Measurements from ENCODE around the gene SLC6A6.

GRCh38 chr3:14524311-14524711 is 121.9 kb downstream of the SLC6A6 start:
- TF ChIP-seq CTCF (IDR thresholded peaks at IDR 0.05) (no peak), EP300 (IDR thresholded peaks at IDR 0.05) (no peak)
